Measurements from ENCODE around the gene SLC4A5.

- no peak for TF ChIP-seq POLR2A (IDR thresholded peaks at IDR 0.05)
- no peak for TF ChIP-seq CTCF (IDR thresholded peaks at IDR 0.05)
Measured at GRCh38 chr2:74223941-74224770, 119.1 kb downstream of the SLC4A5 start.

Data from thyroid gland (tissue), 4 donors.